Upper lobe of left lung (tissue), 4 donors: Measurements from ENCODE around the gene CSNK1G1.

Experiments used
- CTCF ChIP-seq, 6 experiments: fragments of 450-650 bp in 4 of 6; fragments of 200-600 bp in 2 of 6; sonication (generic) in 2 of 6; IDR thresholded peaks; one replicate each; pipeline ENCODE4 v1.5.1; 2016 to 2019; ENCODE audit warnings: antibody characterized with exemption in 6 of 6
- EP300 ChIP-seq, 4 donors: sonication (generic); formaldehyde crosslinking; IDR thresholded peaks; one replicate each; pipeline ENCODE4 v1.5.1; 2017; ENCODE audit warnings: antibody characterized with exemption in 4 of 4, control low read depth in 2 of 4
- POLR2AphosphoS5 ChIP-seq, 2 donors: sonication (generic); formaldehyde crosslinking; IDR thresholded peaks; one replicate each; pipeline ENCODE4 v1.5.1; 2017; ENCODE audit warnings: antibody characterized with exemption in 2 of 2

- no peak for TF ChIP-seq EP300 (IDR thresholded peaks at IDR 0.05)
- TF ChIP-seq CTCF (IDR thresholded peaks at IDR 0.05): no peak
- TF ChIP-seq POLR2AphosphoS5 (IDR thresholded peaks at IDR 0.05): no peak
These were observed 214.0 kb downstream of the CSNK1G1 start for GRCh38 chr15:64141798-64142512.
